OCI-LY7 (cell line): ENCODE measurements around the gene TCERG1L.

Source experiments
- EZH2phosphoT487 ChIP-seq: fragments of 200-600 bp; sonication (generic); IDR thresholded peaks from 2 replicates; pipeline ENCODE4 v1.6.1; 2018; ENCODE audit warnings: low read depth, borderline replicate concordance, mild to moderate bottlenecking, mixed run types, antibody characterized with exemption, low read length, moderate library complexity, mixed read lengths
- TF ChIP-seq, protein P1 (sequence below): fragments of 200-600 bp; sonication (generic); conservative IDR thresholded peaks from 2 replicates; pipeline ENCODE4 v1.5.1; 2014; ENCODE audit warnings: mild to moderate bottlenecking, antibody characterized with exemption, low read length, moderate library complexity, mixed read lengths

DNA sequence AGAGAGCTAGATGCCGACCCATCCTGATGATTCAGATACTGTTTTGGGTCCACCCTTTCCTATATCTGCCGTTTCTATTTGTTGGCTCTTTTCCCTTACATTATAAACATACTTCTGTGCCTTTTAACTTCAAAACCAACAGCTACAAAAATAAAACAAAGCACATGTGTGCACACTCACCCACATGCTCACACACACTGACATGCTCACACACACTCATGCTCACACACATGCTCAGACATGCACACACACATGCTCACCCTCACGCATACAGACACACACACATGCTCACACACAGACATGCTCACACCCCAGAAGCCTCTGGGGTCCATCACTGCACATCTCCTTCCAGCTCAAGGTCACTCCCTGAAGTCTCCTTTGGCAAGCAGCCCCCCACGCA, 88.1 kb downstream of the TCERG1L start:
- TF ChIP-seq, protein P1, sequence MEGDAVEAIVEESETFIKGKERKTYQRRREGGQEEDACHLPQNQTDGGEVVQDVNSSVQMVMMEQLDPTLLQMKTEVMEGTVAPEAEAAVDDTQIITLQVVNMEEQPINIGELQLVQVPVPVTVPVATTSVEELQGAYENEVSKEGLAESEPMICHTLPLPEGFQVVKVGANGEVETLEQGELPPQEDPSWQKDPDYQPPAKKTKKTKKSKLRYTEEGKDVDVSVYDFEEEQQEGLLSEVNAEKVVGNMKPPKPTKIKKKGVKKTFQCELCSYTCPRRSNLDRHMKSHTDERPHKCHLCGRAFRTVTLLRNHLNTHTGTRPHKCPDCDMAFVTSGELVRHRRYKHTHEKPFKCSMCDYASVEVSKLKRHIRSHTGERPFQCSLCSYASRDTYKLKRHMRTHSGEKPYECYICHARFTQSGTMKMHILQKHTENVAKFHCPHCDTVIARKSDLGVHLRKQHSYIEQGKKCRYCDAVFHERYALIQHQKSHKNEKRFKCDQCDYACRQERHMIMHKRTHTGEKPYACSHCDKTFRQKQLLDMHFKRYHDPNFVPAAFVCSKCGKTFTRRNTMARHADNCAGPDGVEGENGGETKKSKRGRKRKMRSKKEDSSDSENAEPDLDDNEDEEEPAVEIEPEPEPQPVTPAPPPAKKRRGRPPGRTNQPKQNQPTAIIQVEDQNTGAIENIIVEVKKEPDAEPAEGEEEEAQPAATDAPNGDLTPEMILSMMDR, result no peak
- TF ChIP-seq EZH2phosphoT487, result no peak
